Activated naive CD4-positive, alpha-beta T cell treated with Interleukin-2 at 50 U/mL for 16 hours (primary cell): ENCODE data around the gene SULF2.

Source experiments
- DNase-seq: peaks from one replicate; pipeline ENCODE4 v3.0.0-alpha.2; 2020

The SULF2 gene

DNA sequence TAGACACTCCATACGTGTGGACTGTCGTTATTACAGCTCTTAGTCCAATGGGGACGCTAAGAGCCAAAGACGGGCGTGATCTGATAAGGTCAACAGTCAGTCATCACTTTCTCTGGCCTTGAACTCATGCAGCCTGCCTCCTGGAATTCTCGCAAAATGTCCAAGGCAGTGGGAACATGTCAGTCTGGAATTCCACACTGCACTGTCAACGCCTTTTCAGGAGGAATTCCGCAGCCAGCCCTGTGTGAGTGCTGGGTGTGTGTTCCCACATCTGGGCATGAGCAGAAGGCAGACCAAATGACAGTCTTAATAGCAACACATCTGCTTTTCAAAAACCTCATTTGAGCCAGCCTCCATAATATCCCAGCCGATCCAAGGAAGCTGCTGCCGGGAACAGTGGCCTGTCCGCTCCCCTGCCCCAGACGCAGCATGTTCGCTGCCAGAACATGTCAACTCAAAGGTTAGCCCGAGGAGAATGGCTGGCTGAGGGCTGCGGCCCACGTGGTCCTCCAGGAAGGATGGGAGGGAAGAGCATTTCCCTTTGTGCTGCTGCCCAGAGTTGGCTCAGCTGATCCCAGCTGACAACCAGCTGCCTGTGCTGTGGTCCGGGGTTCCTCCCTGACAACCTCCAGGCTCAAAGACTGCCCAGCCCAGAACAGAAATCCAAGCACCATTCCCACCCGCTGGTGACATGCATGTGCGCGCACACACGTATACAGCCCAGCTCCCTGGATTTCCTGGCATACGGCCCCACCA, 103.1 kb downstream of the SULF2 start:
- DNase-seq, result no peak

DNA sequence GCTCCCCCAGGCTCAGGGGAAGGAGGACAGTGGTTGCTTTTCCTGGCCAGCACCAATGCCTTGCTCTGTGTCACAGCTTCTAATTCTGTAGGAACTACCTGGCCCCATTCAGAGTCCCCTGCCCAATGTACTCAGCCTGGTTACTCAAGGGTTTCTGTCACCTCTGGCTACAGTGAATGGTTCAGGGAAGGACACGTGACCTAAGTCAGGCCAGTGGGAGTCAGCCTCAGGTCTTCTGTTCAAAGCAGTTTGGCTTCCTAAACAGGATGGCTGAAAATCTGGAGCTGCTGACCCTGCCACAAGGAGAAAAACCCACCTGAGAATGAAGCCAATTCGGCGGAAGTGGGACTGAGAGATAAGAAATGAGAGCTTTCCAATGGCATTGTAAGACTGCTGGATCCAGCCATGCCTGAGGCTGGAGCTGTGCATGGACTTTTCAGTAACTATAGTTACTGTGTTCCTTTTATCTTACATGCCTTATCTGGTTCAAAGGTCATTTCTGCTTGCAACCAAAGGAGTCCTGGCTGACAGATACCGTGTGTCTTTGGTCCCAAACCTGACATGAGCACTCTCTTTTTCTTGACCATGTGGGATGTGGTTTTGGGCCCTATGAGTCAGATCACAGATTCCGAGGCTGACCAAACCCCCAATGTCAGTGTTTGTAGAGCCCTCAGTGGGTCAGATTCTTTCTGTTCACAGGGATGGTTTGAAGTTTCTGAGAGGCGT, 104.3 kb downstream of the SULF2 start:
- DNase-seq, result no peak

DNA sequence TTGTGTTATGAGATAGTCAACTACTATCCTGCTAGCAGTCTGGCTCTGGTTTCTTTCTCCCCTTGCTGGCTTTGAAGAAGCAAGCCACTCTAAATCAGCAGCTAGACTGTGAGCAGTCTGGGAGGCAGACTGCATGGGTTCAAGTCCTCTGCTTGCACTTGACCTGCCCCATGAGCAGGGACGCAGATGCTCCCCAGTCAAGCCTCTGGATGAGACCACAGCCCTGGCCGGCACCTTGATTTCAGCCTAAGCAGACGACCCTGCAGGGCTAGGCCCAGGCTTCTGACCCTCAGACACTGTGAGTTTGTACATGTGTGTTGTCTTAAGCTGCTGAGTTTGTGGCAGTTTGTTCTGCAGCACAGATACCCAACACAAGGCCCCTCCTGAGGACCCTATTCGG, 105.8 kb downstream of the SULF2 start:
- no peak for DNase-seq

DNA sequence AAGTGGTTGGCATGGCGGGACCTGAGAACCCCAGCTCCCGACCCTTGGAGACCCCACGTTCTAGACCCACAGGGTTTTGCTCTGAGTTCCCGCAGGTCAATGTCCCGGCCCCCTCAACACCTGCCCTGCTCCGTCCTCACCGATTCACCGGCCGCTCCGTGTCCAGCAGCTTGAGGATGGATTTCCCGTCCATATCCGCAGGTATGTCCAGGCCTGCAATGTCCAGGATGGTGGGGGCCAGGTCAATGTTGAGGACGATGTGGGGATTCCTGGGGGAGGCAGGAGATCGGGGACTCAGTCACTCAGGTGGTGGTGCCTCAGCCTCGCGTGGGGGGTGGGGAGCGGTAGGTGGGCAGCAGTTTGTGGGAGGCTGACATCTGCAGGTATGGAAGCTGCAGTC, 106.7 kb downstream of the SULF2 start:
- no peak for DNase-seq

DNA sequence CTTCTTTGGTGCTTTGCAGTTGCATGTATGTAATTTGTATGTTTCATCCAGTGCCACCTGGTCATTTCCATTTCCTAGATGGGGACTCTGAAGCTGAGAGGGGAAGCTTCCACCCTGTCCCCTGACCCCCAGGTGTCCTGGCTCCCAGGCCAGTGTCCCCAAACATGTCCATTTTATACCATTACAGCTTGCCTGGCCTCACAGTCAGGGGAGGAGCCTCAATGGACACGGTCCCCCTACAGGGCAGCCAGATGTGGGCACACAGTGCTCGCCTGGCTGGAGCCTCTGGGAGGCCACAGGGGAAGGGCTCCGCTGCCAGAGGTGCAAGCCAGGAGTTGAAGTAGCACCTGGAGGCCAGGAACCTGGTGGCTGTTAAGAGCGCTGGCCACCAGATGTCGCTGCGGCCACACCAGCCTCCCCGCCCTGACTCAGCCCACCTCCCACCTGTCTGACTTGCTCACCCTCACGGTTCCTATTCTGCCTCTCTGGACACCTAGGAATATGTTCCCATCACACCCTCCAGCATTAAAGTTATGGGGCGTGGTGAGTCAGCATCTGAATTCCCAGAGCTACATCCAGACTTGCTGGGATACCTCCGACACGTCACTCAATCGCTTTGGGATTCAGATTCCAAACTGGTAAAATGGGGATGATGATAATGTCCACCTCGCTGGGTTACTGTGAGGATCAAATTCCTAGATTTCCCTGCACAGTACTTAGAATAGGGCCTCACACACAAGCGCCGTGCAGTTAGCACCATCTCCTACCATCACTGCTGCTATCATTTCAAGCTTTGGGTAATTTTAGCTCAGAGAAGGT, 107.4 kb downstream of the SULF2 start:
- peak; percentile 65 for DNase-seq

DNA sequence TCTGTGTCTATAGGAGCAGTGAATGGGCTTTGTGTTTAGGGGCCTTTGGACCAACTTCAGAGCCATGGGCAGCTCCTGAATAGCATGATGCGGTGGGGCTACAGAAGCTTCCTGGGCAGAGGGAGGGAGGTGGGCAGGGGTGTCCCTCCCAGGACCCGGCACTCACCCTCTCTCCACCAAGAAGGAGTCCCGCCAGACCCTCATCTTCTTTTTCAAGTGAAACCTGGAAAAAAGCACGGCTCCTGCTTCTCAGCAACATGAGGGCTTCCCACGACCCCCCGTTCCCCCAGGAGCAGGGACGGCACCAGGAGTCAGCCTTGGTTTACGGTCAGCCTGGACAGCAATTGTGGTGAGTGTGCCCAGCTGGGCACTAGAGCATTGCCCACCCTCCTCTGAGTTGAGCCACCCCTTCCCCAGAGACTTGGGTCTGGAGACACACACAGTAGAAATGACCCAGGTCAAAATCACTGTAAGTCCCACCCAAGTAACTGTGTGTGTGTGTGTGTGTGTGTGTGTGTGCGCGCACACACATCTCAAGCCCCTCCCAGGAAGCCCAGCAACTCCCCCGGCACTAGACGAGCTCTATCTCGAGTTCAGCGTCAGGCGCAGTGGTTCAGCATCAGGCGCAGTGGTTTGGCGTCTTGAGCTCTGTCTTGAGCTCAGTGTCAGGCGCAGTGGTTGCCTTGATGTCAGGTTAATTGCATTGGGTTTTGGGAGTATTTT, 108.2 kb downstream of the SULF2 start:
- no peak for DNase-seq

DNA sequence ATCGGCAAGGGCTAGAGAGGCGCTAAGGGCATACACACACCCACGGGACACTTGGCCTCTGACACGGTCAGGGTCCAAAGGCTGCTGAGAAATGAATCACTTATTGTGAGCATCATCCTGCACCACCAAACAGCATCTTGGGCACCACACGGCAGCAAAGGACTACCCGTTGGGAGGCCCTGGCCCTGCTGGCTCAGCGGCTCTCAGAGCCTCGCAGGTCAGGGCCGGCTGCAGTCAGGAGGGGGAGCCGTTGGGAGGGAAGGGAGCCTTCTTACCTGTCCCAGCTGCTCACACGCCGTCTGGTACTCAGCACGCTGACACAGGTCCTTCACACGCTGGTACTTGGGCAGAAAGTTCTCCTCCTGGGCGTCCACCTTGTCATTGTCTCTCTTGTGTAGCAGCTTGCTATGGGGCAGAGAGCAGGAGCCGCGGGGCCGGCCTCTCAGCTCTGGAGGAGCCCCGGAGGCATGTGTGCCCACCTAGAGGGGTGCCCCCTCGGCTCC, 109.0 kb downstream of the SULF2 start:
- no peak for DNase-seq

DNA sequence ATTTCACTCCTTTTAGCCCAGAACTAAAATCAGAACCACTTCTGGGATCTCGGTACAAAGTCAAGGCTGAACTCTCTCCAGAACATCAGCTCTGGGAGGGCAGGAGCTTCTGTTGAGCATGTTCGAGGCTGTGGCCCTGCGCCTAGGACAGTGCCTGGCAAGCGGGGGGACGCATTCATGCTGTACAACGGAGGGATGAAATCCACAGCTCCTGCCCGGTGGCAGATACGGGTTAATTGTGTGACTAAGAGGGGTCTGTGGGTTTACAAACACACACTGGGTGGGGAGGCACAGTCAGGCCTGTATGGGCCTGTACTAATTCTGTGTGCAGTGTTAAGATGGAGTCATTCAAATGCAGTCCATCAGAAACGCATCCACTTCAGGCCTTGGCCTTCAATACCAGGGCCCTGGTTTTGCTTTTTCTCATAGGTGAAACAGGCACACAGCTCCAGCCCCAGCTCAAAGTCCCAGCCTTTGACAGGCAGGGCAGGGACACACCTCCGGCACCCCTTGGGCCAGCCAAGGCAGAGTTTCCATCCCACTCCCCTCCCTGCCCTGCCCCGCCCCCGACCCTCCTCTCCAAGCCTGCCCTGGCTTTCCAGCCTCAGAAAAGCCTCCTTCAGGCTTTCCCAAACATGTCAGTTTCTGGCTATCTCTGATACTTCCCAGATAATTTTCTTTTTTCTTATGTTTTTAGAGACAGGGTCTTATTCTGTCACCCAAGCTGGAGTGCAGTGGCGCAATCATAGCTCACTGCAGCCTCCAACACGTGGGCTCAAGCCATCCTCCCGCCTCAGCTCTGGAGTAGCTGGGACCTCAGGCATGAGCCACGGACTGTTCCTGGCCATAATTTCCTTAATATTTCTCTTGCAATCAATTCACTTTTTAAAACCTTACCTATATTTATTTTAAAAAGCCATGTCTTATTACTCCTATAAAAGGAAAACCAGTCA, 109.8 kb downstream of the SULF2 start:
- DNase-seq, result no peak

DNA sequence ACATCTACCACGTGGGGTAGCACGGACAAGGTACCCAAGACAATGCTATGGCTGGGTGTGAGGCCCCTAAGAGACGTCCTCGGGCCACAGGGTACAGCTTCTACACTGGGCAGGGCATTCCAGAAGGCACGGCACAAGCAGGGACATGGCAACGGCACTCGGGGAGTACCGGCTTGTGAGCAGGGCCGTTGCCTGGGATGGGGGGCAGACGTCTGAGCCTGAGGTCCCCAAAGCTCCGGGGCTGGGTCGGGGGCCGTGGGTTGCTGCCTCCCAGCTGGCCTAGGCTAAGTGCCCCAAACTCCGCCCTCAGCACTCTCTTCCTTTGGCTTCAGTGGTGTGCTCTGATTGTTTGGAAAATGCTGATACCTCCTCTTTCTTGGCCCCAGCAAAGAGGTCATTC, 110.6 kb downstream of the SULF2 start:
- DNase-seq, result peak; percentile 1

DNA sequence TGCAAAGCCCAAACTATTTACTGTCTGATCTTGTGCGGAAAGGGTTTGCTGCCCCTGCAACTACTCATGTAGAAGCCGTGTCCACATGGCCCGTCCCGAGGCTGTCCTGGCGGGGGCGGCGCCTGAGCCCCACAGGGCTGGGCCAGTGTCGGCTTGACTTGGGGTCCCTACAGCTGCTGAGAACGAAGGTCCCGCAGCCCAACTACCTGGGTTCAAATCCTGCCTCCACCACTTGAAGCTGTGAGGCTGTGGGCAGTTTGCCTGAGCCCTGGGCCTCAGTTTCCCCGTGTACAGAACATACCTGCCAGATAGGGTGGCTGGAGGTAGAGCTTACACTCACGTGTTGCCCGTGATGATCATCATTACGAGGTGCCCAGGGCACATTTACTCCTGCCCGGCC, 111.1 kb downstream of the SULF2 start:
- no peak for DNase-seq

DNA sequence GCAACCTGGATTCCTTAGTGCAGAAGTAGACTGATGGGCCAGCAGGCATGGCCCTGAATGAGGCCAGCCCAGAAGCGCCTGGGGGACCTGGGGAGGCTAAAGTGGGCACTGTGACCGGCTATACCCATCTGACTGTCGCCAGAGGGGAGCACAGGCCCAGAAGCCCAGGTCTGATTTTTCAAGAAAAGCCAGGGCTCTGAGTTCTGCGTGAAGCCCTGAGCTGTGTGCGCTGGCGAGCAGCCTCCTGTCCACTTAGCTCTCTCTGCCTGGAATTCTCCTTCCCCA, 111.7 kb downstream of the SULF2 start:
- DNase-seq, result peak; percentile 1

DNA sequence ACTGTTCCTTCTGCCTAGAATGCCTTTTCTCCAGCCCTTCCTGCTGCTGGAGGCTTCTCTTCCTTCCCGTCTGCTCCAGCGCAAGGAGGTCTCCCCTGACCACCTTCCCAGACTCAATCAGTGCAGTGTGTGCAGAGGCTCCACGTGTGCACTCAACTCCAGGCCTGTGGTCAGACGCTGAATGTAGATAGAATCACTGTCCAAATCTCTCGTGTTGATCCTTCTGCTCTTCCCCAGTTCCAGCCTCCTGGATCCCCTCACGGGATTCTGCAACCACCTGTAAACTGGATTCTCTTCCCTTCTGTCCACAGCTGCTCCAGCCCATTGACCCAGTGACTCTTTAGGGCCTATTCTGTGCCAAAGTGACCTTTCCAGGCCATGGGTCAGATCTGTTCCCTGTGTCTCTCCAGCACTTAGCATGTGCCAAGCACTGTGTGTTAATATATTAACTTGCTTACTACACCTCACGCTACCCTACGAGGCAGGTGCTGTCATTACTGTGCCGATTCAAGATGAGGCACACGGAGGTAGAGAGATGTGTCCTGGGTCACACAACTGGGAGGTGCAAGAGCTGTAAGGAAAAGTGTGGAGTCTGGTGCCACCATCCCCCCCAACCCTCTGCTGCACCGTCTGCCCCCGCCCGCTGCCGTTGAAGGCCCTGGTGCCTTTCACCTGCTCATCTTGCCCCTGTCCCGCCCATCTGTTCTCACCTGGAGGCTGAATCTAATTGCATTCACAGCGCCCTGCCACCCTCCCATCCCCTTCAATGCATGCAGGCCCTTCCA, 112.2 kb downstream of the SULF2 start:
- DNase-seq, result no peak

DNA sequence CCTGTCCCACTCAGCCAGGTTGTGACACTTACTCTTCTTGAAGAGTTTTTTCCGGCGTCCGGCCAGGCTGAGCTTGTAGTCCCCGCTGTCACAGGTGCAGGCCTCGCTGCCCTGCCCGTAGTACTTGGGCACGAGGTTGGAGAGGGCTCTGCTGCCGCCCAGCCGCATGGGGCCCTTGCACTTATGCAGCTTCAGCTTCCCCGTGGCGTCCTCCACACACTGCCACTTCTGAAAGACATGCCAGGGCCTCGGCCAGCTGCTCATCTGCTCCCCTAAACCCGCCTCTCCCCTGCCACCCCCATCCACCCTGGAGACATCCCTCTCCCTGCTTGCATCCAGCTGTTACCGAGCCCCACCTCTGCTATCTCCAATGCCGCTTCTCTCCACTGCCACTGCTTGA, 113.1 kb downstream of the SULF2 start:
- no peak for DNase-seq

DNA sequence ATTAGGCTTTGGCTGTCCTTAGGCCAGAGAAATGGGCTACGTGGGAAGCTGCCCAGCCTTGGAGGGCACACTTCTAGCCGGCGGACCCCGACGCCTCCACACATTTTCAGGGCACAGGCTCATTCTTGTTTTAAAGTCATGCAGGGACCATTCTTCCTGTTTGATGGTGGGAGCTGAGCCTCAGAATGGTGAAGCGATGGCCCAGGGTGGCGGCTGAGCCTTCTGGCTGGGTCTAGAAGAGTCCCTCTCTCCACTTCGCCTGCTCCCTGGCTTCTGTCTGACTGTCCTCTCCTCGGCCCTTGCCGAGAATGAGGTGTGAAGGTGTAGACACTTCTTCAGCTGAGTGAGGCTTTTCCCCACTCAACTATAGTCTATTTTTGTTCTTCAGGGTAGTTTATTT, 114.4 kb downstream of the SULF2 start:
- no peak for DNase-seq

DNA sequence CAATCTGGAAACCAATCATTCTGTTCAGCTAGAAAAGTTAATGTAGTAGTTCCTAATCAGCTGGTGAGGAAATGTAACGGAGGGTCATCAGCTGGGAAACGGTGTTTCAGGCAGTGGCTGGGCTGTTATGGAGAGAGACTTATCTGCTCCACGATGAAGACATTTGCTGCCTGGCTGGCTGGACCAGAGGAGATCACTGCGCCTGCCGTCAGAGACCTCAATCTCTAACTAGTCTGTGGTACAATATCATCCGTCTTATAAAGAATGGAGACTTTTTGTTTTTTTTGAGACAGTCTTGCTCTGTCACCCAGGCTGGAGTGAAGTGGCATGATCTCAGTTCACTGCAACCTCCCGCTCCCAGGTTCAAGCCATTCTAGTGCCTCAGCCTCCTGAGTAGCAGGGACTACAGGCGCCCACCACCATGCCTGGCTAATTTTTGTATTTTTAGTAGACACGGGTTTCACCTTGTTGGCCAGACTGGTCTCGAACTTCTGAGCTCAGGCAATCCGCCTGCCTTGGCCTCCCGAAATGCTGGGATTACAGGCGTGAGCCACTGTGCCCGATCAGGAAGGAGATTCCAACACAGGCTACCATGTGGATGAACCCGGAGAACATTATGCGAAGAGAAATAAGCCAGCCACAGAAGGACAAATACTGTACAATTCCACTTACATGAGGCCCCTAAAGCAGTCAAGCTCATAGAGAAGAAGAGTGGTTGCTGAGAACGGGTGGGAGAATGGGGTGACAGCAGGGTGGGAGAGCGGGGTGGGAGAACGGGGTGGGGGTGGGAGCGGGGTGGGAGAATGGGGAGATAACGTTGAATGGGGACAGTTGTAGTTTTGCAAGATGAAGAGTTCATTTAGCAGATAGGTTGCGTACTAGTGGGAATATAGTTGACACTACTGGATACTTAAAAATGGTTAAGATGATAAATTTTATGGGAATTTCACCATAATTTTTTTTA, 115.1 kb downstream of the SULF2 start:
- DNase-seq, result no peak

DNA sequence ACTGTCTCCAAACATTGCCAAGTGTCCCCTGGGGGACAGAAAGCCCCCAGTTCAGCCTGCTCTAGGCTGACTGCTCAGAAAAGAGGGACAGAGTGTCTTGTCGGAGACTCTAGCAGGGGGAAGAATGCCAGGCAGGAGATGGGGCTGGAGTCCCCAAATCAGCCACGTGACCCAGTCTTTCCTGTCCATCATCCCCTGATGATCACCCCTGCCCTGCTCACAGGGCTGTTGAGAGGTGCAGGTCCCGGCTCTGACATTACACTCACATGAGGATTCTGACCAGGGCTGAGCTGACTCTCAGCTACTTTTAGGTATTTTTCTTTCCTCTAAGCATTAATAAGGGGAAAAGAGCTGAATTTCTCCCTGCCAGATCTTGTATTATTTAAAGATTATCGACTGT, 115.8 kb downstream of the SULF2 start:
- no peak for DNase-seq

DNA sequence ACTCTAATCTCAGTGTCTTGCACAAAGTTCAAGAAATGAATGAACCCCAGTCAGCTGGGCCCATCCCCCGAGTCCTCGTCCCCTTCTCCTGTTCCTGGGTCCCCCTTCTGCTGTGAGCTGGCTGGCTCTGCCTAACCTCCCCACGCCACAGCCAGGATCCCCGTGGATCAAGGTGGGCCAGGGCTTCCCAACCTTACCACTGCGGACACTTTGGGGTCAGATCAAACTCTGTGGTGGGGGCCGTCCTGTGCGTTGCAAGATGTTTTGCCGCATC, 116.2 kb downstream of the SULF2 start:
- no peak for DNase-seq

DNA sequence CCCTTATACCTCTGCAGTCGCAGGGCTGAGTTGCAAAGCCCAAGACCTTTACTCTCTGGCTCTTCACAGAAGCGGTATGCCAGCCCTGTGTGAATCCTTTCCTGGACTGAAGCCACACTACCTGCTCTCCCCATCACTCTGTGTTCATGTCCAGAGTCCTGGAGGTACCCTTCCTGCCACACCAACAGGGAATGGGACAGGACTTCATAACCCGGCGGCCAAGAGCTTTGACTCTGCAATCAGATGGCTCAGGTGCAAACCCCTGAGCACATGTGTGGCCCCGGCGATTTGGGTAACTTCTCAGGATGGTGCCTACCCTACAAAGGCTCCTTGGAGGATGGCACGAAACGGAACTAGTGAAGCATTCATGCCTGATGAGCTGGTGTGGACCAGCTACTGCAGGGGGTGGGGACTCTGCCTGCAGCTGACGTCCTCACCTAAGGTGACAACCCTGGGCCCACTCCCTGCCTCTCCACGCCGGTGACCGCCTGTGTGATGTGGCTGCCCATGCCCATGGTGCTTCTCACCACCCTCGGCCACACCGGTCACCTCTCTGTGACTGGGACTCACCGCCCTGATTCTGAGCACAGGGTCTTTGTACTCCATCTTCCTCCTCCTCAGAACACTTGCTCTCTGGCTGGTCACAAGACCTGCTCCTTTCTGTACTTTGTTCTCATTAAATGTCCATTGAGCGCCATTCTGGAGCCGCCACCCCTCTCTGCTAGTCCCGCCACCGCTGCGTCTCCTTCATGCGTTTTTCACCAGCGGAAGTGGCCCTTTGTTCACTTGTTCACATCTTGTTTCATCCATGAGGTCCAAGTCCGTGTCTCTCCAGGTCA, 116.7 kb downstream of the SULF2 start:
- no peak for DNase-seq
